Activated CD4-positive, alpha-beta T cell treated with anti-CD3 and anti-CD28 coated beads for 4 hours (primary cell): ENCODE measurements around the gene MOB1A.
"Not testable (repeated sequence)": the region's sequence is repeated elsewhere in the genome, so short reads cannot be mapped to it uniquely, and the experiment has no call there.

ENCODE experiments used
- DNase-seq, 2 donors: peaks; one replicate each; pipeline ENCODE4 v3.0.0-alpha.2; 2020

The MOB1A gene

GRCh38 chr2:74147727-74148456 lies 30.8 kb downstream of the MOB1A start, which contains the start of gene BOLA3:
TSS of gene BOLA3 (minus strand) at chr2:74147912. CDS start at chr2:74147874, 38 bp downstream.
- peak; percentile 76 to 77 for DNase-seq

GRCh38 chr2:74146929-74147726 lies 31.6 kb downstream of the MOB1A start:
- no peak for DNase-seq

GRCh38 chr2:74142340-74142739 lies 36.3 kb downstream of the MOB1A start:
- DNase-seq = no peak

- DNase-seq = no peak
These were observed 39.9 kb downstream of the MOB1A start for GRCh38 chr2:74138600-74139323.

- DNase-seq = no peak
These were observed 40.8 kb downstream of the MOB1A start for GRCh38 chr2:74137651-74138599.

- no peak for DNase-seq
These were observed 46.8 kb downstream of the MOB1A start for GRCh38 chr2:74131901-74132300.

- no peak for DNase-seq
These were observed 48.3 kb downstream of the MOB1A start for GRCh38 chr2:74130211-74130995.

GRCh38 chr2:74128206-74128605 lies 50.5 kb downstream of the MOB1A start:
- DNase-seq = no peak

- DNase-seq = not testable (repeated sequence)
These were observed 54.7 kb downstream of the MOB1A start for GRCh38 chr2:74123955-74124354.

- DNase-seq = not testable (repeated sequence)
These were observed 56.8 kb downstream of the MOB1A start for GRCh38 chr2:74121846-74122245.

- peak; percentile 80 to 83 for DNase-seq
These were observed 58.5 kb downstream of the MOB1A start for GRCh38 chr2:74119912-74120825.

- DNase-seq = no peak
These were observed 59.3 kb downstream of the MOB1A start for GRCh38 chr2:74119339-74119738.

- DNase-seq = no peak
These were observed 67.3 kb downstream of the MOB1A start for GRCh38 chr2:74111380-74111779.

- no peak for DNase-seq
These were observed 68.1 kb downstream of the MOB1A start for GRCh38 chr2:74110537-74110936.

- no peak for DNase-seq
These were observed 69.1 kb downstream of the MOB1A start for GRCh38 chr2:74109551-74109950.

GRCh38 chr2:74107071-74107470 lies 71.6 kb downstream of the MOB1A start:
- no peak for DNase-seq

- no peak for DNase-seq
These were observed 73.3 kb downstream of the MOB1A start for GRCh38 chr2:74105413-74105812.

- DNase-seq = no peak
These were observed 73.8 kb downstream of the MOB1A start for GRCh38 chr2:74104839-74105238.

- DNase-seq = no peak
These were observed 74.9 kb downstream of the MOB1A start for GRCh38 chr2:74103763-74104162.
